ENCODE results near the gene COL13A1. TPM values are rescaled to one million over a fixed set of nuclear protein-coding genes. Genes with fewer than 3 reads are reported as not detected.

The COL13A1 gene
- total RNA-seq, 4 donors from 2014 or later: 0.30 to 2.0 (median 0.86) TPM

DNA sequence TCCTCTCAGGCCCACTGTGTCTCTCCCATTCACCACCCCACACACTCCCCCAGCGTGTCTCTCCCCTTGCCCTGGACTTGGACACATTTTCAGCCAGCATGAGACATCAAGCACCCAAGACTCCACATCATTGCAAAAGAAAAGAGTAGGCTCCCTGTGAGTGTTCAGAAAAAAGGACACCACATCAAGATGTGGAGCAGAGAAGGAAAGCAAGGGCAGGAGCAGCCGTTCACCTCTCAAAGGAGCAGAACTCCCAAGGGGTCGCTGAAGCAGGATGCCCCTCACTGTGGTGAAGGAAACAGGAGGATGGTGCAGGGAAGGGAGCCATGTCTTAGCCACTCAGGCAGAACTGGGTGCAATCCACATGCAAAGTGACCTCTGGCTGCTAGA lies 161.0 kb downstream of the COL13A1 start:
- Histone ChIP-seq H3K27me3 (no peaks in the 10 kb centered on the region), H3K4me1 (no peaks in the 10 kb centered on the region), H3K36me3 (no peaks in the 10 kb centered on the region), H3K4me3 (no peak overlapping the region), H3K27ac (no peak overlapping the region), H3K9me3 (peaks cover 0 to 3% (median 0%) of the 10 kb centered on the region in 4 donors)
- no peak for DNase-seq (ENCODE audit: low spot score in 2 of 2)
- WGBS, 2 donors: 66 to 69% methylated on average over 3 of the region's 3 CpGs
- TF ChIP-seq, protein P1, sequence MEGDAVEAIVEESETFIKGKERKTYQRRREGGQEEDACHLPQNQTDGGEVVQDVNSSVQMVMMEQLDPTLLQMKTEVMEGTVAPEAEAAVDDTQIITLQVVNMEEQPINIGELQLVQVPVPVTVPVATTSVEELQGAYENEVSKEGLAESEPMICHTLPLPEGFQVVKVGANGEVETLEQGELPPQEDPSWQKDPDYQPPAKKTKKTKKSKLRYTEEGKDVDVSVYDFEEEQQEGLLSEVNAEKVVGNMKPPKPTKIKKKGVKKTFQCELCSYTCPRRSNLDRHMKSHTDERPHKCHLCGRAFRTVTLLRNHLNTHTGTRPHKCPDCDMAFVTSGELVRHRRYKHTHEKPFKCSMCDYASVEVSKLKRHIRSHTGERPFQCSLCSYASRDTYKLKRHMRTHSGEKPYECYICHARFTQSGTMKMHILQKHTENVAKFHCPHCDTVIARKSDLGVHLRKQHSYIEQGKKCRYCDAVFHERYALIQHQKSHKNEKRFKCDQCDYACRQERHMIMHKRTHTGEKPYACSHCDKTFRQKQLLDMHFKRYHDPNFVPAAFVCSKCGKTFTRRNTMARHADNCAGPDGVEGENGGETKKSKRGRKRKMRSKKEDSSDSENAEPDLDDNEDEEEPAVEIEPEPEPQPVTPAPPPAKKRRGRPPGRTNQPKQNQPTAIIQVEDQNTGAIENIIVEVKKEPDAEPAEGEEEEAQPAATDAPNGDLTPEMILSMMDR (IDR thresholded peaks at IDR 0.05): no peak
- TF ChIP-seq EP300 (IDR thresholded peaks at IDR 0.05) (no peak), POLR2A (IDR thresholded peaks at IDR 0.05) (no peak)

DNA sequence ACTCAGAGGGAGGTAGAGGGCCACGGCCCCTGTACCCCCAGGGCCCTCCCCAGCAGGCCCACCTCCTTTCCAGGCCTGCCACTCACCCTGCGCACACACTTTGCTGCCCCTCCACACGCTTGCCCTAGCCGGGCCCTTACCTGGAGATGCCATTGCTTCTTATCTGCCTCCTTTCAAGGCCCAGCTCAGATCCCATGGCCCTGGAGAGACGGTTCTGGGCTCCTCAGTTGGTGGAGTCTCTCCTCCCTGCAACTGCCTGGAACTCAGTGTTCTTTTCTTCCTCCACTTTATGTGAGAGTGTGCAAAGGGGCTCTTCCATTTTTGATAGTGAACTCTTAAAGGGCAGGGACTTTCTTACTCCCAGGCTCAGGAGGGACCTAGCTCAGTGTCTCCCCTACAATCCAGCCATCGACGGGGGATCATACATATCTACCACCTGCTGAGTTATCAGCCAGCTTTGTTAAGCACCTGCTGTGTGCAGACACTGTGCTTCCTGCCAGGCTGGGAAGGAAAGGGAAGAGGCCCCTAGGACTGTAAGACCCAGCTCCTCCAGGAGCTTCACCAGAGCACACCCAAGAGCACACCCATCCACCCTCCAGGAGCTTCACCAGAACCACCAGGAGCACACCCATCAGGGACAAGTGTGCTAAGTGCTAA lies 161.6 kb downstream of the COL13A1 start:
- no peak overlapping the region for H3K27ac ChIP-seq
- H3K9me3 ChIP-seq: peaks cover 0 to 3% (median 0%) of the 10 kb centered on the region in 4 donors
- DNase-seq (ENCODE audit: low spot score in 2 of 2): no peak
- no peaks in the 10 kb centered on the region for H3K36me3 ChIP-seq
- no peak overlapping the region for H3K4me3 ChIP-seq
- TF ChIP-seq EP300 (IDR thresholded peaks at IDR 0.05) (no peak), POLR2A (IDR thresholded peaks at IDR 0.05) (no peak)
- TF ChIP-seq, protein P1 (IDR thresholded peaks at IDR 0.05): no peak
- WGBS, 2 donors: 85 to 88% methylated on average over 7 of the region's 7 CpGs
- no peaks in the 10 kb centered on the region for H3K27me3 ChIP-seq
- H3K4me1 ChIP-seq: no peaks in the 10 kb centered on the region

DNA sequence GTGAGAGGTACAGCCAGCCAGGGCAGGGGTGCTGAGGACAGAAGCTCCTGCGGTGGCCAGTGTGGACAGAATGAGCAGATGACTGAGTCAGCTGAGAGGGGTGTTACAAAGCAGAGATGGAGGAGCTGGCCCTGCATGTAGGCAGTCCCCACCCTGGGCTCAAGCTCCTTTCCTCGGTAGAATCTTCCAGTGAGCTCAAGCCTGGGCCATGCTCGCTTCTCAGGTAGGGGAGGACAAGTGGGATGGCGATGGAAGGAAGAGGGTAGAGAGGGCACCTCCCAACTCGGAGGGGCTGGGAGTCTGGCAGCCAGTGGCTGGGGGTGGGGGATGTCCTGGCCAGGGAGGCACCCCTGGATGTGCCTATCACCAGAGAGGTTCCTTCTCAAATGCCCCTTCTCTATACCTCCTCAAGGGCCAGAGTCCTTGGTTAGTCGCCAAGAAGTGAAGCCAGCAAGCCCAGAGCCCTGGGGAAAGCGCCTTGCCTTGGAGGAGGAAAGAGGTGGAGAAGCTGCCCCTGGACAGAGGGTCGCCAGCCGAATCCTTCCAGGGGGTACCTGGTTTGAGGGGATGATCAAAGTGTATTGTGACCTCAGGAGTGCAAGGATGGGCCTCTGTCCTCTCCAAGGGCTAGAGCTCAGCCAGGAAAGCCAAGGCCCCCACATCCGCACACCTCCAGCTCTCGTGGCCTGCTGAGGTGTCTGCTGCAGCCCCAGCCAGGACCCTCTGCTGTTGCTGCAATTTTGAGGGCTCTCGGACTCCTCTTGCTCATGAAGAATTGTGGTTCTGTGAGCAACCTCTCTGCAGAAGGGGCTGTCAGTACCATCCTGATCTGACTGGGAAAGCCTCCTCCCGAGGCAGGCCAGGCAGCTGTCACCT lies 162.4 kb downstream of the COL13A1 start:
- H3K27ac ChIP-seq: no peak overlapping the region
- no peaks in the 10 kb centered on the region for H3K27me3 ChIP-seq
- no peak for DNase-seq (ENCODE audit: low spot score in 2 of 2)
- no peak overlapping the region for H3K4me3 ChIP-seq
- peaks cover 0 to 3% (median 0%) of the 10 kb centered on the region in 4 donors for H3K9me3 ChIP-seq
- no peaks in the 10 kb centered on the region for H3K4me1 ChIP-seq
- TF ChIP-seq, protein P1 (IDR thresholded peaks at IDR 0.05): no peak
- TF ChIP-seq EP300 (IDR thresholded peaks at IDR 0.05) (no peak), POLR2A (IDR thresholded peaks at IDR 0.05) (no peak)
- WGBS, 2 donors: 87 to 95% methylated on average over 13 of the region's 13 CpGs
- H3K36me3 ChIP-seq: no peaks in the 10 kb centered on the region

DNA sequence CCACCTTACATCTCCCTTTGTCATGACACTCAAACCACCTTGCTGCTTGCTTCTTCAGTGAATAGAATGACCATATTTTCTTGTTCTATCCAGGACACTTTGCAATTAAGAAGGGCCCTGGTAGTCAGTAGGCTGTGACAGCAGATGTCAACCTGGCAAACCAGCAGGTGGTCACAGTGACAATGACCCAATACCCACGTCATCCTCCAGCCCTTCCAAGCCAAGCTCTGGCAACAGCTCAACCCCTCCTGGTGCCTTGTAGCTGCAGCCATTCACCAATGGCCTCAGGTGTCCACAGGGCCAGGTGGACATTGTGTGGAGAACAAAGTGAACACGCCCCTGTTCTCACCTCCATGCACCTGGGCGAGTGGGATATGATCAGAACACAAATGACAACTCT lies 163.4 kb downstream of the COL13A1 start:
- peak in 1 of 2 donors; percentile 1 for DNase-seq (ENCODE audit: low spot score in 2 of 2)
- H3K27me3 ChIP-seq: peaks cover 0 to under 1% of the 10 kb centered on the region in 2 donors
- H3K9me3 ChIP-seq: no peaks in the 10 kb centered on the region
- H3K27ac ChIP-seq: no peak overlapping the region
- 76 to 80% methylated on average over 3 of the region's 3 CpGs for WGBS, 2 donors
- H3K4me1 ChIP-seq: no peaks in the 10 kb centered on the region
- no peak for TF ChIP-seq POLR2A (IDR thresholded peaks at IDR 0.05)
- TF ChIP-seq EP300 (IDR thresholded peaks at IDR 0.05): no peak
- TF ChIP-seq, protein P1 (IDR thresholded peaks at IDR 0.05): no peak
- H3K36me3 ChIP-seq: no peaks in the 10 kb centered on the region
- no peak overlapping the region for H3K4me3 ChIP-seq
